HG02870 (cell line): ENCODE results near the gene CIT.
"Not testable (repeated sequence)": the region's sequence is repeated elsewhere in the genome, so short reads cannot be mapped to it uniquely, and the experiment has no call there.

Experiments
- ATAC-seq: cut with Tn5 transposase; IDR thresholded peaks from one replicate; pipeline ENCODE4 v1.9.1; 2021; ENCODE audit warnings: mild to moderate bottlenecking, moderate library complexity; ENCODE audit not compliant: unreplicated experiment

The CIT gene

GRCh38 chr12:119661882-119662281 is 215.2 kb downstream of the CIT start:
- ATAC-seq: no peak

GRCh38 chr12:119660076-119660475 is 217.0 kb downstream of the CIT start:
- ATAC-seq: no peak

- no peak for ATAC-seq
Observed at GRCh38 chr12:119659289-119659897, 217.7 kb downstream of the CIT start.

GRCh38 chr12:119658166-119658565 is 219.0 kb downstream of the CIT start:
- not testable (repeated sequence) for ATAC-seq

DNA sequence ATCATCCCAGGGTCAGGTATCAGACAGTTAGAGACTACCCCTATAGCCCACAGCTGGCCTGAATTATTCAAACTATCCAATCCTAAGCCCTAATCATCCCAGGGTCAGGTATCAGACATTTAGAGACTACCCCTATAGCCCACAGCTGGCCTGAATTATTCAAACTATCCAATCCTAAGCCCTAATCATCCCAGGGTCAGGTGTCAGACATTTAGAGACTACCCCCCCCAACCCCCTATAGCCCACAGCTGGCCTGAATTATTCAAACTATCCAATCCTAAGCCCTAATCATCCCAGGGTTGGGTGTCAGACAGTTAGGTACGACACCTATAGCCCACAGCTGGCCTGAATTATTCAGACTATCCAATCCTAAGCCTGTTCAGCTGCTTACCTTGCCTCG is 220.1 kb downstream of the CIT start:
- ATAC-seq: not testable (repeated sequence)

DNA sequence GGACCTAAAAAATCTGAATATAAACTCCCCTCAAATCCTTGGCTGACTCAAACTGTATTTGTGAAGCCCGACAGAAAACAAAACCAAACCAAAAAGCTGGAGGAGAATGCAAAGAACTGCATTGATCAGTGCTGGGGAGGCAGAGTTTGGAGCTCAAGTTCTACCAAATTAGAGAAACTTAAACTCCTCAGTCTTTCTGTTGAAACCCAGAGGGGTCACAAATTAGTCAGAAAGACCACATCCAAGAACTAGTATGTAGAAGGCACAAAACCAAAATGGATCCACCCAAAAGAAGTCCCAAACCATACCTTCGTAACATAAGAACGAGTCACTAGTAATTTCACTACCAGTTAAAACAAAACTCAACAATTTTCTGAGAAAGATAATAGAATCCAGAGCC is 224.5 kb downstream of the CIT start:
- no peak for ATAC-seq

DNA sequence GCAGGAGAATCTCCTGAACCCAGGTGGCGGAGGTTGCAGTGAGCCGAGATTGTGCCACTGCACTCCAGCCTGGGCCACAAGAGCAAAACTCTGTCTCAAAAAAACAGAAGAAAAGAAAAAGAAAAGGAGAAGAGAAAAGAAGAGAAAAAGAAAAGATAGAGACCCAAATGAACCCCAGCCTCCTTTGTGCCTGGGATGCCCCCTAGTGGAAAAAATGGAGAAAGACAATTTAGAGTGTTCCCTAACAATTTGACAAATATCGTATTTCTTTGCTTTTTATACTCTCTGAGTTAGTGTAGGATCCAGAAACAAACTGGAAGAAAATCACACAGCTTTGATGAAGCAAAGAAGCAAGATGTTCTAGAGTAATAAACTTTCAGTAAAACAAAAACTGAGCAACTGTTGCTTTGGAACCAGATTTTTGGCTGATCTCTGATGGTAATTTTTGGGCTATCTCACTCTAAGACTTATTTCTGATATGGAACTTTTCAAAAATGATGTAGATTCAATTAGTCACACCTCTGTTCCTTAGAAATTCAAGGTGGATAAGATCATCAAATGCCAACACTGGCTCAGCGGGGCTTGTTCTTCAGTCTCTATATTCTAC is 227.8 kb downstream of the CIT start:
- ATAC-seq: no peak

GRCh38 chr12:119645535-119646059 is 231.5 kb downstream of the CIT start:
- ATAC-seq: no peak

GRCh38 chr12:119644930-119645329 is 232.2 kb downstream of the CIT start:
- no peak for ATAC-seq

DNA sequence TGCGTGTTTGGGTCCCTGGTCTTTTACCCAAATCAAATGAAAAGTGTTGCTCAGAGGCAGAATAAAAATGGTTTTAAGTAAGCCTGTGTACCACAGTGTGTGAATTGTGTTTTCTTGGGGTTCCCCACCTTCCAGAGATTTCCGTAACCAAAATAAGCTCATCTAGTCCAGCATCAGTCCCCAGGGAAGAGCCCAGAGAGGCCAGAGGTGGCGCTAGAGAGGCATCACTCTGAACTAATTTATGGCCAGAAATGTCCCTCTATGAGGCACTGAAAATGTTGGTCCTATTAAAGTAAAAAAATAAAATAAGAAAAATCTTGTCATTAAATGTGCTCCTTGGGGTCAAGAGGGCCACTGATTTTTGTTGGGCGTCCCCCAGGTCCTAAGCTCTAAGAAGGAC is 234.1 kb downstream of the CIT start:
- ATAC-seq: no peak
